A549 treated with Hydrocortisone at 1 μM for 4 hours (cell line): ENCODE measurements around the gene NT5C2. TPM values are rescaled to one million over a fixed set of nuclear protein-coding genes. Genes with fewer than 3 reads are reported as not detected.

Experiments used
- total RNA-seq: library from RNA; stranded (reverse); fragments of 200-300 nt; extraction: Qiagen RNA extraction; gene quantifications from 5 replicates; pipeline ENCODE4 v1.2.3, GENCODE V29; 2022

The NT5C2 gene
- 65.9 to 87.0 TPM (median 71.2 TPM) in 5 replicates for total RNA-seq

GRCh38 chr10:103193107-103193819 is at the start of gene NT5C2:
Gene NT5C2, minus strand, starts transcription at chr10:103193272. Its CDS starts 18,314 bp downstream, at chr10:103174958.

Other genes with a start within 250 kb of the NT5C2 start
- 0.06 TPM in 1 of 5 replicates, not detected in the others for gene RPEL1, start 52.6 kb upstream of the NT5C2 start, total RNA-seq
- 19.1 to 24.4 TPM (median 19.5 TPM) in 5 replicates for gene INA, start 83.9 kb upstream of the NT5C2 start, total RNA-seq
- 10.1 to 12.0 TPM (median 10.7 TPM) in 5 replicates for gene PCGF6, start 157.9 kb upstream of the NT5C2 start, total RNA-seq
- 2.2 to 3.1 TPM (median 2.9 TPM) in 5 replicates for gene TAF5, start 174.7 kb upstream of the NT5C2 start, total RNA-seq
- gene ATP5MK, start 203.2 kb upstream of the NT5C2 start, total RNA-seq = 486 to 546 TPM (median 505 TPM) in 5 replicates
- 37.3 to 43.9 TPM (median 38.5 TPM) in 5 replicates for gene PDCD11, start 203.4 kb upstream of the NT5C2 start, total RNA-seq